ENCODE measurements around the gene AVEN.

- no peak for TF ChIP-seq HDAC6 (IDR thresholded peaks at IDR 0.05; ENCODE audit: low read depth, low read length)
- TF ChIP-seq POLR2A (IDR thresholded peaks at IDR 0.05; ENCODE audit: control extremely low read depth in 1 of 2, low read depth in 2 of 2, low read length in 2 of 2), result no peak
- TF ChIP-seq POLR2AphosphoS5 (IDR thresholded peaks at IDR 0.05; ENCODE audit: low read depth, low read length), result no peak
- no peak for TF ChIP-seq CTCF (IDR thresholded peaks at IDR 0.05; ENCODE audit: control extremely low read depth in 1 of 3, insufficient read depth in 1 of 3, low read depth in 1 of 3, low read length in 3 of 3)
These were observed 201.7 kb downstream of the AVEN start for GRCh38 chr15:33837294-33837693.

Data from H1 (cell line).